ENCODE measurements around the gene EFNA1. TPM values are rescaled to one million over a fixed set of nuclear protein-coding genes. Genes with fewer than 3 reads are reported as not detected.
A peak's percentile ranks its signal among the peaks of the same experiment; 100 is the strongest.

Gene EFNA1
- total RNA-seq, 1 experiment from 2014 or later: 49.9 TPM

DNA sequence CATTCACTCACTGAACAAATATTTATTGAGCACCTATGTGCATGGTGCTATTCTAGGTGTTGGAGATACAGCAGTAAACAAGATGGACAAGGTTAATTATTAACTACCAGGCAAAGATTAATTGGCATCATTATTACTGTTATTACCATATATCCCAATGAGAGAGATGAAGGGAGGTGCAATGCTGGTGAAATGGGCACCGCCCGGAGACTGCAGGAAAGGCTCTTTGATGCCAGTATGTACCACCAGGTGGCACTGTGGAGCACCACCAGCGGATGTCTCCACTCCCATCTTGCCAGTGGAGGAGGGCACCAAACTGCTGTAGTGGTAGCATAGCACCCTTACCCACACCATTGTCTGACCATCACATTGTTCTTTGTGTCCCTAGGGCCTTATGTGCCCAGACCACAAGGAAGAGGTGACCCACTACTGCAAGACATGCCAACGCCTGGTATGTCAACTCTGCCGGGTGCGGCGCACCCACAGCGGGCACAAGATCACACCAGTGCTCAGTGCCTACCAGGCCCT lies 48.9 kb downstream of the EFNA1 start:
- H2AFZ ChIP-seq (ENCODE audit: low read length): no peak overlapping the region
- no peaks in the 10 kb centered on the region for H3K9me2 ChIP-seq (replicated peaks; ENCODE audit: low read length)
- H3K79me2 ChIP-seq (ENCODE audit: low read length): peaks cover 15% of the 10 kb centered on the region
- peak overlapping the region; percentile 39 for H3K4me2 ChIP-seq (ENCODE audit: low read length)
- H3K4me1 ChIP-seq (ENCODE audit: insufficient read depth, low read length): peaks cover 29% of the 10 kb centered on the region
- intact Hi-C loops (cut with micrococcal nuclease): loop anchor here (1.0 to 5.0 kb wide), 3 partner anchors 16 to 416 kb away; no protein-coding TSS in a partner anchor
- POLR2A ChIA-PET (ENCODE audit: unreplicated experiment): interaction anchor here (0.6 kb wide), 1 partner anchor 33 kb away, joined by 3 read pairs; no protein-coding TSS in a partner anchor
- H3K36me3 ChIP-seq (ENCODE audit: low read depth, low read length): no peaks in the 10 kb centered on the region; the same call in 1 of the 2 replicates
- CTCF ChIA-PET: interaction anchor here (1.2 kb wide), 1 partner anchor 16 kb away, joined by 8 read pairs; no protein-coding TSS in a partner anchor
- H3K9ac ChIP-seq (ENCODE audit: low read length): 0 out of 2 replicates have a peak overlapping the region, but pooled peaks have one; percentile 18
- H4K20me1 ChIP-seq (ENCODE audit: low read length): no peaks in the 10 kb centered on the region
- BruUV-seq (replicated peaks): no TSS peak
- no peaks in the 10 kb centered on the region for H3K27me3 ChIP-seq (ENCODE audit: low read length)
- no peak overlapping the region for H3K4me3 ChIP-seq (ENCODE audit: low read length)
- peak; percentile 56 for ATAC-seq
- peak; percentile 92 for DNase-seq
- H3K9me3 ChIP-seq (ENCODE audit: low read length): no peaks in the 10 kb centered on the region
- peaks cover 4% of the 10 kb centered on the region for H3F3A ChIP-seq (ENCODE audit: low read length, unreplicated experiment)
- peak overlapping the region; percentile 43 for H3K27ac ChIP-seq (ENCODE audit: low read length)
- no peak for TF ChIP-seq EZH2 (IDR thresholded peaks at IDR 0.05; ENCODE audit: low read length, unreplicated experiment)
- TF ChIP-seq, protein P1, sequence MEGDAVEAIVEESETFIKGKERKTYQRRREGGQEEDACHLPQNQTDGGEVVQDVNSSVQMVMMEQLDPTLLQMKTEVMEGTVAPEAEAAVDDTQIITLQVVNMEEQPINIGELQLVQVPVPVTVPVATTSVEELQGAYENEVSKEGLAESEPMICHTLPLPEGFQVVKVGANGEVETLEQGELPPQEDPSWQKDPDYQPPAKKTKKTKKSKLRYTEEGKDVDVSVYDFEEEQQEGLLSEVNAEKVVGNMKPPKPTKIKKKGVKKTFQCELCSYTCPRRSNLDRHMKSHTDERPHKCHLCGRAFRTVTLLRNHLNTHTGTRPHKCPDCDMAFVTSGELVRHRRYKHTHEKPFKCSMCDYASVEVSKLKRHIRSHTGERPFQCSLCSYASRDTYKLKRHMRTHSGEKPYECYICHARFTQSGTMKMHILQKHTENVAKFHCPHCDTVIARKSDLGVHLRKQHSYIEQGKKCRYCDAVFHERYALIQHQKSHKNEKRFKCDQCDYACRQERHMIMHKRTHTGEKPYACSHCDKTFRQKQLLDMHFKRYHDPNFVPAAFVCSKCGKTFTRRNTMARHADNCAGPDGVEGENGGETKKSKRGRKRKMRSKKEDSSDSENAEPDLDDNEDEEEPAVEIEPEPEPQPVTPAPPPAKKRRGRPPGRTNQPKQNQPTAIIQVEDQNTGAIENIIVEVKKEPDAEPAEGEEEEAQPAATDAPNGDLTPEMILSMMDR (conservative IDR thresholded peaks at IDR 0.05; ENCODE audit: low read depth, low read length): peak; percentile 95

DNA sequence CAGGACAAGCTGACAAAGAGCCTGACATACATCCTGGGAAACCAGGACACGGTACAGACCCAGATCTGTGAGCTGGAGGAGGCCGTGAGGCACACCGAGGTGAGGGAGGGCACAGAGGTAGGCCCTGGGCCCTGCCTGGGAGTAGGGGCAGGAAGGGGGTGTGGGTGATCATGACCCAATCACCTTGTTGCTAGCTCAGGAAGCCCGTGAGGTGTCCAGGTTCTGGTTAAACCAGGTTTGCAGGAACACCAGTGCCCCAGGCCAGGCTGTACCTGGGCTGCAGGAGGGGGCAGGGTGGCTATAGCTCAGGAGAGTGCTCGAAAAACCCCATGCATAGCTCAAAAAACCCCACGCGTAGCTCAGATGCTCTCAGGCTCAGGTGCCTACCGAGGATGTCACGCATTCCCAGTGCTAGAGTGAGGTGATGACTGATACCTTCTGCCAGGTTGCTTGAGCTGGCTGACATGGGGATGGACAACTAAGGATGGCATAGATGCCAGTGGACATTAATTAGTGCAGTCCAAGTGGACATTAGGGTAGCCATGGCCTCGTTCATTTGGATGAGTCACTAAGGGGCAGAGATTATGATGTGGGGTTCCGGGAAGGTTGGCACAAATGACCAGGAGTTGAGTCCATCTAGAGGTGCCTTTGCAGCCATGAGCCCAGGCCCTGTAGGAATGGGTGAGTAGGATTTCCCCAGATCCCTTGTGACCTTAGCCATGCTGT lies 49.7 kb downstream of the EFNA1 start:
- DNase-seq (peak; percentile 66), ATAC-seq (no peak)
- Histone ChIP-seq H3K4me3 (ENCODE audit: low read length) (no peak overlapping the region), H3K27me3 (ENCODE audit: low read length) (no peaks in the 10 kb centered on the region), H2AFZ (ENCODE audit: low read length) (no peak overlapping the region), H3F3A (ENCODE audit: low read length, unreplicated experiment) (peaks cover 4% of the 10 kb centered on the region), H3K9me3 (ENCODE audit: low read length) (no peaks in the 10 kb centered on the region), H4K20me1 (ENCODE audit: low read length) (no peaks in the 10 kb centered on the region), H3K4me1 (ENCODE audit: insufficient read depth, low read length) (peaks cover 22% of the 10 kb centered on the region), H3K9me2 (replicated peaks; ENCODE audit: low read length) (no peaks in the 10 kb centered on the region), H3K79me2 (ENCODE audit: low read length) (peaks cover 7% of the 10 kb centered on the region), H3K4me2 (ENCODE audit: low read length) (peak overlapping the region; percentile 39), H3K9ac (ENCODE audit: low read length) (0 out of 2 replicates have a peak overlapping the region, but pooled peaks have one; percentile 18), H3K27ac (ENCODE audit: low read length) (peak overlapping the region; percentile 43), H3K36me3 (ENCODE audit: low read depth, low read length) (no peaks in the 10 kb centered on the region; the same call in 1 of the 2 replicates)
- TF ChIP-seq, protein P1 (conservative IDR thresholded peaks at IDR 0.05; ENCODE audit: low read depth, low read length): no peak
- TF ChIP-seq EZH2 (IDR thresholded peaks at IDR 0.05; ENCODE audit: low read length, unreplicated experiment): no peak
- TF ChIP-seq EZH2phosphoT487 (IDR thresholded peaks at IDR 0.05; ENCODE audit: borderline replicate concordance, low read length): no peak
- ChIA-PET POLR2A (ENCODE audit: unreplicated experiment) (no interaction called here), CTCF (interaction anchor here (0.8 kb wide), 1 partner anchor 16 kb away, joined by 4 read pairs; no protein-coding TSS in a partner anchor)
- BruUV-seq (replicated peaks): no TSS peak
- intact Hi-C loops (cut with micrococcal nuclease): loop anchor here (2.0 to 5.0 kb wide), 2 partner anchors 15 to 415 kb away; no protein-coding TSS in a partner anchor

All from PC-3 (cell line).